ENCODE data around the gene ST3GAL3.

DNA sequence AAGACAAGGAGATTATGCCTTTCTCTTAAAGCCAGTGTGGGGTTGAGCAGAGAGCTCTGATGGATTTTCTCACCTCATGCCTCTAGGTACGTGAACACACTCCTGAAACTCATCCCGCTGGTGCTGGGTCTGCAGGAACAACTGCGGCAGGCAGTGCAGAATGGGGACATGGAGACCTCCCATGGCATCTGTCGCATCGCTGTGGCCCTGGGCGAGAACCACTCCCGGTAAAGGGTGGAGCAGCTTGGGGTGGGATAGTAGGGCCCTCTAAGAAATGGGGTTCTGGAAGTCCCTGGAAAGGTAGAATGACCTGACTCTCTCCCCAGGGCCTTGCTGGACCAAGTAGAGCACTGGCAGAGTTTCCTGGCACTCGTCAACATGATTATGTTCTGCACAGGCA, 248.9 kb downstream of the ST3GAL3 start:
- TF ChIP-seq, protein P1, sequence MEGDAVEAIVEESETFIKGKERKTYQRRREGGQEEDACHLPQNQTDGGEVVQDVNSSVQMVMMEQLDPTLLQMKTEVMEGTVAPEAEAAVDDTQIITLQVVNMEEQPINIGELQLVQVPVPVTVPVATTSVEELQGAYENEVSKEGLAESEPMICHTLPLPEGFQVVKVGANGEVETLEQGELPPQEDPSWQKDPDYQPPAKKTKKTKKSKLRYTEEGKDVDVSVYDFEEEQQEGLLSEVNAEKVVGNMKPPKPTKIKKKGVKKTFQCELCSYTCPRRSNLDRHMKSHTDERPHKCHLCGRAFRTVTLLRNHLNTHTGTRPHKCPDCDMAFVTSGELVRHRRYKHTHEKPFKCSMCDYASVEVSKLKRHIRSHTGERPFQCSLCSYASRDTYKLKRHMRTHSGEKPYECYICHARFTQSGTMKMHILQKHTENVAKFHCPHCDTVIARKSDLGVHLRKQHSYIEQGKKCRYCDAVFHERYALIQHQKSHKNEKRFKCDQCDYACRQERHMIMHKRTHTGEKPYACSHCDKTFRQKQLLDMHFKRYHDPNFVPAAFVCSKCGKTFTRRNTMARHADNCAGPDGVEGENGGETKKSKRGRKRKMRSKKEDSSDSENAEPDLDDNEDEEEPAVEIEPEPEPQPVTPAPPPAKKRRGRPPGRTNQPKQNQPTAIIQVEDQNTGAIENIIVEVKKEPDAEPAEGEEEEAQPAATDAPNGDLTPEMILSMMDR (IDR thresholded peaks at IDR 0.05), result no peak
- no peak for TF ChIP-seq POLR2AphosphoS5 (IDR thresholded peaks at IDR 0.05)

Data from prostate gland (tissue), 2 donors.